Keratinocyte (primary cell): Measurements from ENCODE around the gene ATF5. TPM values are rescaled to one million over a fixed set of nuclear protein-coding genes. Genes with fewer than 3 reads are reported as not detected.

Experiments
- DNase-seq: peaks from one replicate; pipeline ENCODE4 v3.0.0-alpha.2; 2011; ENCODE audit warnings: low read depth, missing footprints, low spot score
- FAIRE-seq: peaks from 2 replicates; lab custom pipeline; 2011; peaks lifted over from hg19 to GRCh38; lab: Jason Lieb, UNC
- H2AFZ ChIP-seq: 2 replicates; pipeline ENCODE4 v1.6.0; 2012; ENCODE audit warnings: low read length, control low read depth, inconsistent platforms; ENCODE audit not compliant: control insufficient read depth
- H3K27ac ChIP-seq: 2 replicates; pipeline ENCODE4 v1.5.1; 2011; ENCODE audit warnings: low read length; ENCODE audit not compliant: control insufficient read depth, insufficient read depth
- H3K27me3 ChIP-seq: 3 replicates; pipeline ENCODE4 v1.6.0; 2011; ENCODE audit warnings: low read length; ENCODE audit not compliant: control insufficient read depth, insufficient read depth; ENCODE audit errors: extremely low read depth
- H3K36me3 ChIP-seq, 2 experiments: 2 replicates in 1 of 2; 3 replicates in 1 of 2; pipeline ENCODE4 v1.5.1; 2011; ENCODE audit warnings: low read length in 2 of 2, mild to moderate bottlenecking in 1 of 2; ENCODE audit not compliant: control insufficient read depth in 2 of 2, insufficient read depth in 2 of 2; ENCODE audit errors: extremely low read depth in 1 of 2
- H3K4me1 ChIP-seq: 3 replicates; pipeline ENCODE4 v1.5.1; 2011; ENCODE audit warnings: low read length; ENCODE audit not compliant: control insufficient read depth, insufficient read depth; ENCODE audit errors: extremely low read depth
- H3K4me2 ChIP-seq: 3 replicates; pipeline ENCODE4 v1.6.0; 2011; ENCODE audit warnings: low read depth, low read length; ENCODE audit not compliant: control insufficient read depth, insufficient read depth; ENCODE audit errors: extremely low read depth
- H3K4me3 ChIP-seq, 3 experiments: fragments of 200-600 bp in 1 of 3; sonication (generic) in 1 of 3; 2 replicates in 2 of 3; 3 replicates in 1 of 3; pipeline ENCODE4 v1.5.1; 2011 to 2016; ENCODE audit warnings: low read length in 3 of 3, mild to moderate bottlenecking in 3 of 3, control low read depth in 2 of 3, inconsistent platforms in 1 of 3, low read depth in 1 of 3, mixed read lengths in 1 of 3, mixed run types in 1 of 3, moderate library complexity in 1 of 3; ENCODE audit not compliant: control insufficient read depth in 2 of 3, insufficient read depth in 2 of 3; ENCODE audit errors: extremely low read depth in 1 of 3
- H3K79me2 ChIP-seq: 2 replicates; pipeline ENCODE4 v1.6.0; 2012; ENCODE audit warnings: low read length; ENCODE audit not compliant: control insufficient read depth, insufficient read depth
- H3K9ac ChIP-seq: 3 replicates; pipeline ENCODE4 v1.6.0; 2011; ENCODE audit warnings: low read length; ENCODE audit not compliant: control insufficient read depth, insufficient read depth; ENCODE audit errors: extremely low read depth
- H3K9me1 ChIP-seq: 3 replicates; pipeline ENCODE4 v1.6.0; 2011; ENCODE audit warnings: low read length; ENCODE audit not compliant: control insufficient read depth, insufficient read depth; ENCODE audit errors: extremely low read depth
- H3K9me3 ChIP-seq: 2 replicates; pipeline ENCODE4 v1.5.1; 2012; ENCODE audit warnings: low read depth, low read length; ENCODE audit not compliant: control insufficient read depth
- H4K20me1 ChIP-seq: 3 replicates; pipeline ENCODE4 v1.6.0; 2011; ENCODE audit warnings: low read length; ENCODE audit not compliant: control insufficient read depth, insufficient read depth; ENCODE audit errors: extremely low read depth
- CTCF ChIP-seq, 3 experiments: IDR thresholded peaks in 1 of 3; conservative IDR thresholded peaks in 1 of 3; optimal IDR thresholded peaks in 1 of 3; 2 replicates in 2 of 3; 3 replicates in 1 of 3; pipeline versions ENCODE3 to v1.5.1; 2011; ENCODE audit warnings: low read length in 3 of 3, mild to moderate bottlenecking in 3 of 3, moderate library complexity in 2 of 3, control low read depth in 1 of 3, inconsistent platforms in 1 of 3; ENCODE audit not compliant: insufficient read depth in 2 of 3; ENCODE audit errors: extremely low read depth in 1 of 3
- EZH2 ChIP-seq: IDR thresholded peaks from one replicate; pipeline ENCODE4 v1.6.1; 2012; ENCODE audit warnings: inconsistent platforms, mild to moderate bottlenecking, low read length, moderate library complexity
- dilution Hi-C: fragments of 300-500 bp; cut with MboI; formaldehyde crosslinking; loops from one replicate; pipeline ENCODE4 v1.7.0; 2020; ENCODE audit warnings: low sequenced_read_pairs; ENCODE audit not compliant: extremely low pct_ligation_motif_present
- polyA plus RNA-seq, 5 experiments: library from polyadenylated mRNA; depleted of rRNA in 3 of 5; stranded (reverse) in 3 of 5; stranded (forward) in 1 of 5; unstranded in 1 of 5; fragments of >200 nt; gene quantifications; 1 replicate in 1 of 5; 2 replicates in 3 of 5; 3 replicates in 1 of 5; pipeline versions ENCODE4 v1.2.1 to v1.2.3, GENCODE V29; 2011 to 2012; ENCODE audit warnings: missing spikeins in 2 of 5, low read depth in 1 of 5, low replicate concordance in 1 of 5

ATF5 gene
- polyA plus RNA-seq, 1 donor (not counting 4 experiments of a cell fraction or from before 2014, with no cell fraction given): 6.0 TPM

GRCh38 chr19:49927526-49928264 lies 1.3 kb upstream of the ATF5 start:
- peak overlapping the region; percentile 97 for H3K27ac ChIP-seq
- DNase-seq: no peak
- peak overlapping the region; percentile 33 for H3K4me2 ChIP-seq
- no peak for FAIRE-seq
- no peak overlapping the region for H3K9ac ChIP-seq
- H3K4me1 ChIP-seq: peaks cover 22% of the 10 kb centered on the region
- H3K9me1 ChIP-seq: peaks cover 2% of the 10 kb centered on the region
- TF ChIP-seq CTCF (optimal IDR thresholded peaks at IDR 0.05 in 1 of 3, IDR thresholded peaks at IDR 0.05 in 1 of 3, conservative IDR thresholded peaks at IDR 0.05 in 1 of 3; ENCODE audit: extremely low read depth in 1 of 3, insufficient read depth in 2 of 3, low read length in 3 of 3) (no peak), EZH2 (no peak)
- H3K9me3 ChIP-seq: no peaks in the 10 kb centered on the region
- H3K4me3 ChIP-seq: no peak overlapping the region
- no peak overlapping the region for H2AFZ ChIP-seq
- H3K79me2 ChIP-seq: peaks cover 61% of the 10 kb centered on the region
- no peaks in the 10 kb centered on the region for H3K27me3 ChIP-seq
- H4K20me1 ChIP-seq: peaks cover 3% of the 10 kb centered on the region
- H3K36me3 ChIP-seq: peaks cover 15 to 35% of the 10 kb centered on the region in 2 experiments
- dilution Hi-C loops: no loop called here

GRCh38 chr19:49929611-49930482 lies 842 bp downstream of the ATF5 start:
- no peaks in the 10 kb centered on the region for H3K9me3 ChIP-seq
- peak in 1 of 3 experiments; percentile 1 for TF ChIP-seq CTCF (optimal IDR thresholded peaks at IDR 0.05 in 1 of 3, IDR thresholded peaks at IDR 0.05 in 1 of 3, conservative IDR thresholded peaks at IDR 0.05 in 1 of 3; ENCODE audit: extremely low read depth in 1 of 3, insufficient read depth in 2 of 3, low read length in 3 of 3)
- TF ChIP-seq EZH2: no peak
- peak overlapping the region; percentile 96 for H2AFZ ChIP-seq
- H3K9ac ChIP-seq: peak overlapping the region; percentile 98
- DNase-seq (peak; percentile 84), FAIRE-seq (peak; percentile 68)
- peak overlapping the region; percentile 97 for H3K27ac ChIP-seq
- H3K4me1 ChIP-seq: peaks cover 22% of the 10 kb centered on the region
- H3K27me3 ChIP-seq: no peaks in the 10 kb centered on the region
- peaks cover 39% of the 10 kb centered on the region for H3K79me2 ChIP-seq
- peak overlapping the region; percentile 82 to 97 (median 93) for H3K4me3 ChIP-seq
- peaks cover 3% of the 10 kb centered on the region for H4K20me1 ChIP-seq
- peak overlapping the region; percentile 88 for H3K4me2 ChIP-seq
- dilution Hi-C loops: no loop called here
- H3K36me3 ChIP-seq: peaks cover 9 to 24% of the 10 kb centered on the region in 2 experiments
- H3K9me1 ChIP-seq: peaks cover 2% of the 10 kb centered on the region
